T-cell (primary cell): ENCODE data around the gene SIRT4. TPM values are rescaled to one million over a fixed set of nuclear protein-coding genes. Genes with fewer than 3 reads are reported as not detected.
"Not testable (repeated sequence)": the region's sequence is repeated elsewhere in the genome, so short reads cannot be mapped to it uniquely, and the experiment has no call there.

ENCODE experiments used
- ATAC-seq, 4 experiments: fragments of 200-7000 bp in 3 of 4; fragments of 150-1000 bp in 1 of 4; cut with Tn5 transposase; replicated peaks in 1 of 4; 1 replicate in 3 of 4; 2 replicates in 1 of 4; pipeline ENCODE4 v1.10.0; 2021; ENCODE audit warnings: moderate library complexity in 3 of 4, mild to moderate bottlenecking in 2 of 4, moderate number of reproducible peaks in 1 of 4
- CTCF ChIA-PET, 2 donors: fragments of 300-600 bp; sonication (Branson Sonifier 250); formaldehyde crosslinking; loops; one replicate each; lab custom pipeline; 2022; ENCODE audit warnings: antibody characterized with exemption in 2 of 2; lab: Charles Lee
- POLR2A ChIA-PET, 2 donors: fragments of 300-600 bp; sonication (Branson Sonifier 250); formaldehyde crosslinking; loops; one replicate each; lab custom pipeline; 2022; ENCODE audit warnings: antibody characterized with exemption in 2 of 2; lab: Charles Lee
- DNase-seq, 35 experiments: peaks; one replicate each; pipeline versions ENCODE4 v3.0.0 to v3.0.0-alpha.2; 2013 to 2023
- H3K27ac ChIP-seq: one replicate; pipeline ENCODE4 v1.5.1; 2013; ENCODE audit warnings: low read length
- H3K27me3 ChIP-seq, 2 experiments: replicated peaks in 1 of 2; 1 replicate in 1 of 2; 2 replicates in 1 of 2; pipeline versions ENCODE4 v1.6.1 to v1.7.0; 2013; ENCODE audit warnings: low read length in 1 of 2, mixed read lengths in 1 of 2; ENCODE audit not compliant: control insufficient read depth in 2 of 2, insufficient read depth in 2 of 2; ENCODE audit errors: extremely low read depth in 1 of 2
- H3K36me3 ChIP-seq, 2 donors: 1 replicate in 1 of 2; 2 replicates in 1 of 2; pipeline versions ENCODE4 v1.6.1 to v1.7.0; 2013; ENCODE audit warnings: low read length in 1 of 2; ENCODE audit not compliant: control insufficient read depth in 2 of 2, insufficient read depth in 1 of 2; ENCODE audit errors: extremely low read depth in 1 of 2
- H3K4me1 ChIP-seq, 2 experiments: 1 replicate in 1 of 2; 2 replicates in 1 of 2; pipeline versions ENCODE4 v1.6.1 to v1.7.0; 2013; ENCODE audit warnings: low read length in 2 of 2, mixed read lengths in 1 of 2; ENCODE audit not compliant: insufficient read depth in 2 of 2, control insufficient read depth in 1 of 2; ENCODE audit errors: extremely low read depth in 1 of 2
- H3K4me3 ChIP-seq, 2 donors: 1 replicate in 1 of 2; 2 replicates in 1 of 2; pipeline versions ENCODE4 v1.5.1 to v1.7.0; 2013; ENCODE audit warnings: mild to moderate bottlenecking in 2 of 2, low read length in 1 of 2, moderate library complexity in 1 of 2; ENCODE audit not compliant: control insufficient read depth in 1 of 2; ENCODE audit errors: extremely low read depth in 1 of 2
- H3K9me3 ChIP-seq: 2 replicates; pipeline ENCODE4 v1.7.0; 2013
- H3K27ac Mint-ChIP-seq, 2 donors: one replicate each; pipeline ENCODE4 v1.8.0; 2020 to 2021; ENCODE audit warnings: mild to moderate bottlenecking in 2 of 2, mixed read lengths in 2 of 2
- H3K27me3 Mint-ChIP-seq, 2 donors: one replicate each; pipeline ENCODE4 v1.8.0; 2021 to 2022; ENCODE audit warnings: mixed read lengths in 2 of 2
- H3K36me3 Mint-ChIP-seq: one replicate; pipeline ENCODE4 v1.8.0; 2021; ENCODE audit warnings: mixed read lengths
- H3K4me1 Mint-ChIP-seq, 3 donors: one replicate each; pipeline ENCODE4 v1.8.0; 2020 to 2022; ENCODE audit warnings: mixed read lengths in 3 of 3, mild to moderate bottlenecking in 1 of 3
- H3K4me3 Mint-ChIP-seq, 3 donors: one replicate each; pipeline ENCODE4 v1.8.0; 2020 to 2022; ENCODE audit warnings: mild to moderate bottlenecking in 3 of 3, mixed read lengths in 3 of 3, moderate library complexity in 3 of 3
- H3K9me3 Mint-ChIP-seq, 3 donors: one replicate each; pipeline ENCODE4 v1.8.0; 2020 to 2022; ENCODE audit warnings: mixed read lengths in 3 of 3
- WGBS: methylation state at CpG from one replicate; pipeline ENCODE4 v1.1.5; 2013; ENCODE audit warnings: missing lambda C conversion rate; ENCODE audit not compliant: insufficient coverage; 5-methylcytosine and 5-hydroxymethylcytosine counted together
- total RNA-seq, 35 experiments: library from RNA in 6 of 35; stranded (reverse) in 6 of 35; fragments of 120-200 nt in 1 of 35; gene quantifications; one replicate each; pipeline versions ENCODE4 v1.2.1 to v1.2.4 and lab custom pipeline; 2013 to 2026

The SIRT4 gene, protein sequence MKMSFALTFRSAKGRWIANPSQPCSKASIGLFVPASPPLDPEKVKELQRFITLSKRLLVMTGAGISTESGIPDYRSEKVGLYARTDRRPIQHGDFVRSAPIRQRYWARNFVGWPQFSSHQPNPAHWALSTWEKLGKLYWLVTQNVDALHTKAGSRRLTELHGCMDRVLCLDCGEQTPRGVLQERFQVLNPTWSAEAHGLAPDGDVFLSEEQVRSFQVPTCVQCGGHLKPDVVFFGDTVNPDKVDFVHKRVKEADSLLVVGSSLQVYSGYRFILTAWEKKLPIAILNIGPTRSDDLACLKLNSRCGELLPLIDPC
- total RNA-seq (1 to 10 TPM in 4 of 5 donors, under 1 TPM in 1; 0.73 to 5.7 (median 4.1) TPM), total RNA-seq (lab: John Stamatoyannopoulos, UW) (0.14 to 3.6 (median 1.0) reads per million in 29 experiments)
- 2.8 TPM for total RNA-seq (2013)

GRCh38 chr12:120301962-120302815, at the start of gene SIRT4:
Gene SIRT4 (plus strand): TSS chr12:120302321. CDS start chr12:120303562, 1,241 bp downstream.
- Mint-ChIP-seq H3K27ac (peak within 1 kb of the TSS; percentile 36 to 94), H3K27me3 (no peaks in the 10 kb centered on the region), H3K36me3 (peaks cover 3% of the 10 kb centered on the region), H3K9me3 (no peaks in the 10 kb centered on the region), H3K4me1 (peaks cover 12 to 13% (median 12%) of the 10 kb centered on the region in 3 donors), H3K4me3 (peak within 1 kb of the TSS; percentile 87 to 97 (median 89))
- Histone ChIP-seq H3K4me1 (peaks cover 0 to 10% of the 10 kb centered on the region in 2 experiments), H3K36me3 (no peaks in the 10 kb centered on the region), H3K27ac (no peak within 1 kb of the TSS), H3K27me3 (no peaks in the 10 kb centered on the region), H3K4me3 (peak within 1 kb of the TSS; percentile 74 to 97), H3K9me3 (no peaks in the 10 kb centered on the region)
- ChIA-PET POLR2A (interaction anchor here (0.5 to 2.2 kb wide), 11 partner anchors 9 to 279 kb away, joined by 3 to 65 read pairs (median 5); partner anchors contain the start of genes RNU4-1 (in 2 of the 2) and RNU4-2 (in 2 of the 2)), CTCF (interaction anchor here (0.7 to 2.3 kb wide), 23 partner anchors 9 to 1201 kb away, joined by 3 to 65 read pairs (median 4); partner anchors contain the start of genes RNU4-1 (in 2 of the 2), POP5 (in 1 of the 2), PXN (in 1 of the 2) and RNU4-2 (in 1 of the 2))
- WGBS: 0% methylated on average over 11 of the region's 31 CpGs
- DNase-seq (peak; percentile 73 to 96 (median 86)), ATAC-seq (peak; percentile 99 to 100 (median 100))

DNA sequence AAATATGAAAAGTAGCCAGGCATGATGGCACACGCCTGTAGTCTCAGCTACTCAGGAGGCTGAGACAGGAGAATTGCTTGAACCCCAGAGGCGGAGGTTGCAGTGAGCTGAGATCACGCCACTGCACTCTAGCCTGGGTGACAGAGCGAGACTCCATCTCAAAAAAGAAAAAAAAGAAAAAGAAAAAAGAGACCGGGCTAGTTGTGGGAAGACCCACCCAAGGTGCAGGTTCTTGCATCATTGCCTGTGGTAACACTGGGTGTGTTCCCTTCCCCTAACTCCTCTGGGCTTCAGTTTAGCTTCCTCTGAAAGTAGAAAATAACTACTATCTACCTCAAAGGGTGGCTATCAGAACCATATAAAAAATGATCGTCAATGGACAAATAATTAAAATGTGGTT, 48.8 kb upstream of the SIRT4 start:
- H3K36me3 Mint-ChIP-seq: peaks cover 17% of the 10 kb centered on the region
- ChIA-PET CTCF (interaction anchor here (0.6 to 4.5 kb wide), 9 partner anchors 10 to 394 kb away, joined by 3 to 46 read pairs (median 10); partner anchors contain the start of genes PXN (in 1 of the 2) and RPLP0 (in 1 of the 2)), POLR2A (interaction anchor here in 1 of 2 donors (1.0 to 3.4 kb wide), 4 partner anchors 9 to 52 kb away, joined by 4 to 30 read pairs (median 13); partner anchors contain the start of genes RNU4-1, RNU4-2 and RPLP0)
- 15% methylated on average over 4 of the region's 6 CpGs for WGBS
- H3K27me3 ChIP-seq, H3K9me3 ChIP-seq, H3K9me3 Mint-ChIP-seq, H3K27me3 Mint-ChIP-seq: not testable (repeated sequence)
- DNase-seq (peak in 34 of 35 experiments; percentile 33 to 80 (median 54)), ATAC-seq (peak; percentile 54 to 62 (median 60))
- H3K4me1 Mint-ChIP-seq: peaks cover 91 to 93% (median 93%) of the 10 kb centered on the region in 3 donors
- H3K4me3 Mint-ChIP-seq: peak overlapping the region; percentile 68 to 74 (median 71)
- H3K27ac ChIP-seq: peak overlapping the region; percentile 75
- H3K4me3 ChIP-seq: peak overlapping the region in 1 of 2 donors; percentile 1
- peak overlapping the region; percentile 91 to 93 for H3K27ac Mint-ChIP-seq
- H3K36me3 ChIP-seq: peaks cover 4 to 12% of the 10 kb centered on the region in 2 donors
- peaks cover 53 to 100% of the 10 kb centered on the region in 2 experiments for H3K4me1 ChIP-seq

DNA sequence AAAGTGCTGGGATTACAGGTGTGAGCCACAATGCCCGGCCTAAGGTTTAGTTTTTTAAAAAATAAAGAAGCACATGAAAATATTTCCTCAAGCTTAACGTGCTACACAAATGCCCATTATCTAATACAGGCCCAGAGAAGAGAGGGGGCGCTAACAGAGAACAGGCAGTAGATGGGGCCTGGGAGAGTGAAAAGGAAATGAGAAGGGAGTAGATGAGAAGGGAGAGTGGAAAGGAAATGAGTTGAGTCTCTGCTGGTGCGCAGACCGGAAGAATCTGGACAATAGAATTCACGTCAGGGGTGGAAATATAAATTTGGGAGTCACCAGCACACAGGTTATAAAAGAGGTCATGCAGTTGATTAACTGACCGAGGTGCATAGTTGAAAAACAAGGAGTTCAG, 47.3 kb upstream of the SIRT4 start:
- POLR2A ChIA-PET: interaction anchor here (0.6 to 3.4 kb wide), 2 partner anchors 11 to 37 kb away, joined by 3 to 30 read pairs; partner anchors contain the start of genes RNU4-1 (in 1 of the 2) and RNU4-2 (in 1 of the 2)
- peaks cover 4 to 7% of the 10 kb centered on the region in 2 donors for H3K36me3 ChIP-seq
- H3K27me3 ChIP-seq: no peaks in the 10 kb centered on the region
- DNase-seq (no peak), ATAC-seq (no peak)
- 71% methylated on average over 4 of the region's 7 CpGs for WGBS
- H3K4me3 ChIP-seq: no peak overlapping the region
- Mint-ChIP-seq H3K36me3 (peaks cover 19% of the 10 kb centered on the region), H3K27me3 (no peaks in the 10 kb centered on the region), H3K27ac (peak overlapping the region; percentile 90 to 96), H3K4me1 (peaks cover 92 to 94% (median 93%) of the 10 kb centered on the region in 3 donors), H3K4me3 (peak overlapping the region; percentile 5 to 74 (median 31)), H3K9me3 (no peaks in the 10 kb centered on the region)
- peaks cover 42 to 100% of the 10 kb centered on the region in 2 experiments for H3K4me1 ChIP-seq
- peak overlapping the region; percentile 75 for H3K27ac ChIP-seq
- CTCF ChIA-PET: interaction anchor here (1.1 to 4.5 kb wide), 7 partner anchors 10 to 54 kb away, joined by 4 to 46 read pairs (median 9); partner anchors contain the start of genes PXN (in 1 of the 2) and RPLP0 (in 1 of the 2)
- no peaks in the 10 kb centered on the region for H3K9me3 ChIP-seq

DNA sequence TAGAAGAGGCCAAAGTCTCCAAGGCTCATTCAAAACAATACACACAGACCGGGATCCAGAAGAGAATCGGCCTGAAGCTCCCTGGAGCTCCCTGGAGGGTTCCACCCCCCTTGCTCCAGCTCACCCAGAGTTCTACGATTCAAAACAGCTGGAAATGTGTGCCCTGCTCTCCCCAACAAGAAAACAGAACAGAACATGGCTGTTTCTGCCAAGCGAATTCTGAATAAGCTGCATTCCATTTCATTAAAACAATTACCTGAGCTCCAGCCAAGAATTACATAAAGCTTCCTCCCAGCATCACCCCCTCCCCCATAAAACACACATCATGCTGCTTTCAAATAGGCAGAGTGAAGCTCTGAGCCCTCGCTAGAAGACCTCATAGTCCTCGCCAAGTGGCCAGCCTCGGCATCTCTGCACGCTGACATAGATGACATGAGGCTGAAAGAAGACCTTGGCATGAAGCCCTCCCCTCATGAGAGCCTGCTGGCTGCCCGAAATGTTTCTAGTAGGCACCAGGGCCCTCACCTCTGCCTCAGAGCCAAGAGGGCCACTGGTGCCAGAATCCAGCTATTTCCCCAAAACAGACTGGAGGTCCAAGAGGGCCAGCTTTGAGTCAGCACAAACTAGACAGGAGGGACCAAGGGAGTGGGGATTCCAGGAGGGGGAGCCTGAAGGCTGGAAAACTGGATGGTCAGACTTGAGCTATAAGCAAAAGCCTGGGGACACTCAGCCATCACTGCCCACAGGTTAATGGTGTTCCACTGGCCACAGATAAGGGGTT, 44.9 kb upstream of the SIRT4 start:
- Histone ChIP-seq H3K27me3 (no peaks in the 10 kb centered on the region), H3K36me3 (peaks cover 4 to 12% of the 10 kb centered on the region in 2 donors), H3K27ac (peak overlapping the region; percentile 43), H3K9me3 (no peaks in the 10 kb centered on the region), H3K4me3 (no peak overlapping the region), H3K4me1 (peaks cover 42 to 100% of the 10 kb centered on the region in 2 experiments)
- Mint-ChIP-seq H3K36me3 (peaks cover 16% of the 10 kb centered on the region), H3K27me3 (no peaks in the 10 kb centered on the region), H3K4me1 (peaks cover 93 to 96% (median 95%) of the 10 kb centered on the region in 3 donors), H3K9me3 (no peaks in the 10 kb centered on the region), H3K27ac (peak overlapping the region; percentile 88 to 89), H3K4me3 (peak overlapping the region in 1 of 3 donors; percentile 97)
- no peak for ATAC-seq
- no peak for DNase-seq
- CTCF ChIA-PET: interaction anchor here (0.6 to 1.7 kb wide), 5 partner anchors 8 to 36 kb away, joined by 3 to 6 read pairs (median 5); partner anchors contain the start of genes PXN (in 1 of the 2) and RNU4-1 (in 1 of the 2)
- WGBS: 87% methylated on average over 8 of the region's 9 CpGs
- POLR2A ChIA-PET: interaction anchor here in 1 of 2 donors (0.7 to 1.0 kb wide), 3 partner anchors 10 to 58 kb away, joined by 3 to 6 read pairs (median 3); partner anchors contain the start of gene RNU4-2

- H3K4me1 ChIP-seq: peaks cover 44 to 100% of the 10 kb centered on the region in 2 experiments
- peak overlapping the region in 2 of 3 donors; percentile 1 to 97 for H3K4me3 Mint-ChIP-seq
- ChIA-PET POLR2A (interaction anchor here in 1 of 2 donors (2.4 kb wide), 1 partner anchor 33 kb away, joined by 8 read pairs; no protein-coding TSS in a partner anchor), CTCF (interaction anchor here in 1 of 2 donors (1.5 kb wide), 1 partner anchor 30 kb away, joined by 5 read pairs; no protein-coding TSS in a partner anchor)
- peak overlapping the region; percentile 88 to 89 for H3K27ac Mint-ChIP-seq
- H3K27me3 ChIP-seq: no peaks in the 10 kb centered on the region
- H3K36me3 ChIP-seq: peaks cover 4 to 12% of the 10 kb centered on the region in 2 donors
- 94% methylated on average over 3 of the region's 5 CpGs for WGBS
- no peaks in the 10 kb centered on the region for H3K9me3 Mint-ChIP-seq
- peaks cover 93 to 96% (median 95%) of the 10 kb centered on the region in 3 donors for H3K4me1 Mint-ChIP-seq
- H3K36me3 Mint-ChIP-seq: peaks cover 17% of the 10 kb centered on the region
- no peak overlapping the region for H3K4me3 ChIP-seq
- no peaks in the 10 kb centered on the region for H3K27me3 Mint-ChIP-seq
- H3K9me3 ChIP-seq: no peaks in the 10 kb centered on the region
- DNase-seq: no peak
- no peak for ATAC-seq
- peak overlapping the region; percentile 6 for H3K27ac ChIP-seq
These were observed 43.7 kb upstream of the SIRT4 start for GRCh38 chr12:120258323-120258896.
